HG02981 (cell line): ENCODE data around the gene MCF2L2.
A peak's percentile ranks its signal among the peaks of the same experiment; 100 is the strongest.

Experiments used
- ATAC-seq: cut with Tn5 transposase; IDR thresholded peaks from one replicate; pipeline ENCODE4 v1.9.1; 2021; ENCODE audit warnings: mild to moderate bottlenecking, moderate library complexity; ENCODE audit not compliant: unreplicated experiment

Gene MCF2L2

DNA sequence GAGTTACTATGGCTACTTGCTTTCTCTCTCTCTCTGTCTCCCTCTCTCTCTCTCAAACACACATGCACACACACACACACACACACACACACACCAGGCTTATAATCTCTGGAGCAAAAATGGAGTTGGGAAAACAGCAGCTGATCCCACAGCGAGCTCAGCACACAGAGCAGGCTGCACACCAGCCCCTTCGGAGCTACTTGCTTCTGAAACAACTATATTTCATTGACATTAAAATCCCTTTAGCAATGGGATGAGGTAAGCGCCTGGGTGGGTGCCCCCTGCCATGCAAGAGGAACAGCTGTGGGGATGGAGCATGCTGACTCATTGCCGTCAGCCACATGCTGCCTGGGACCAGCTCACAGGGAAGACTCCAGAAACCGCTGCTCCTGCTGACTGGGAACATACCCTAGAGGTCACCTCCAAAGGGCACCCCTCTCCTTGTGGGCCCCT is 129.7 kb downstream of the MCF2L2 start:
- ATAC-seq, result no peak

- no peak for ATAC-seq
Measured at GRCh38 chr3:183296944-183297343, 131.5 kb downstream of the MCF2L2 start.

GRCh38 chr3:183295211-183295610 is 133.2 kb downstream of the MCF2L2 start:
- ATAC-seq, result no peak

GRCh38 chr3:183293966-183294365 is 134.5 kb downstream of the MCF2L2 start:
- no peak for ATAC-seq

- ATAC-seq, result no peak
Measured at GRCh38 chr3:183291497-183292031, 136.9 kb downstream of the MCF2L2 start.

- no peak for ATAC-seq
Measured at GRCh38 chr3:183290216-183290615, 138.2 kb downstream of the MCF2L2 start.

- ATAC-seq, result no peak
Measured at GRCh38 chr3:183288117-183288516, 140.3 kb downstream of the MCF2L2 start.

DNA sequence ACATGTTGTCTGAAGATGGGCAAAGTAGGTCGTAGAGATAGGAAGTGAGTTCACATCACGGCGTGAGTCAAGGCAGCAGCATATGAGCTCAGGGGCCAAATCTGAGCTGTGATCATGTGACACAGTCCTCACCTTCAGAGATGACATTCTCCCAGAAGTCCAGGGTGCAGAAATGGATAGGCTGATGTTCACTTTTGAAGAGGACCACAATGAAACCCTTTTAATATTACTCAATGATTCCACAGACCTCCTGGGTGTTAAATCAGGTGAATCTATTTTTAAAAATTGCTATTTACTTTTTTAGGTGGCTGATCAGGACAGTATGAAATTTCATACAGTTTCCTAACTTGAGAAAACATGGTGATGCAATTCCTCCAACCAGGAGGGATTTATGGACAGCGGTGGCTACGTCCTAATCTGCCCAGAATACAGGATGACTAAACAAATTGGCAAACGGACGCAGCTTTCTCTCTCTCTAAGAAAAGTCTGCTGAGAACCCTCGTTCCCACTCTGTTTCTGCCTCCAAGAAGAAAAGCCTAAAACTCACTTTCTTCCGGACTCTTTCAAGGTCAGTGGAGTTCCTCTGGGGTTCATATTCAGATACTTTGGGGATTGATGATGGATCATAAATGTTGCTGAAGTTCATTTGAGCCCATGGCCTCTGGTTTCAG is 141.0 kb downstream of the MCF2L2 start:
- no peak for ATAC-seq

DNA sequence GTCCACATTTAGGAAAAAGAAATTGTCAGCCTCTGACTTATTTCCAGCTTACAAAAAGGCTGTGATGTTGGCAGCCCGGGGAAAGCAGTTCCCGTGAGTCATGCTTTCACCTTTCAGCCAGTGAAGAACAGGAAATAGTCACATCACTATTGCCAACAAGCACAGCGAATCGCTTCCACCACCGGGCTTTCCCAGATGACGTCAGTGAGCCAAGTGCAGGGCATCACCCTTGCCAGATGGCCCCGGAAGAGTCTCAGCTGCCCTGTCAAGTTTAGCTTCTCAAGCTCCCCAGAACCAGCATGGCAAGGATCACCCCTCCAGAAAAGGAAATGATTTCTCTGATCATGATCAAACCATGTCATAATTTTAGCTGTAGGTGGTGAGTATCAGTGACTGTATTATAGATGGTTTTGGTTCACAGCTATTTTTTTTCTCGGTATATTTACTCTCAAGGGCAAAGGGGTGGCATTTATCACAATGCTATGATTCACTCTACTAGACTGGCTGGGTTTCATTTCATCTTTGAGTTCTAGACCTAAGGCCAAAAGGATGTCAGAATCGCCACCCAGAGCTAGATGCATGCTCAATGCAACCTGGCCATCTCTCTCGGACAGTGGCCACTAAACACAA is 142.5 kb downstream of the MCF2L2 start:
- ATAC-seq, result peak; percentile 98

GRCh38 chr3:183285318-183285717 is 143.1 kb downstream of the MCF2L2 start:
- no peak for ATAC-seq

- ATAC-seq, result no peak
Measured at GRCh38 chr3:183284570-183284969, 143.8 kb downstream of the MCF2L2 start.

- no peak for ATAC-seq
Measured at GRCh38 chr3:183283886-183284285, 144.5 kb downstream of the MCF2L2 start.

GRCh38 chr3:183281126-183281797 is 147.2 kb downstream of the MCF2L2 start:
- no peak for ATAC-seq

DNA sequence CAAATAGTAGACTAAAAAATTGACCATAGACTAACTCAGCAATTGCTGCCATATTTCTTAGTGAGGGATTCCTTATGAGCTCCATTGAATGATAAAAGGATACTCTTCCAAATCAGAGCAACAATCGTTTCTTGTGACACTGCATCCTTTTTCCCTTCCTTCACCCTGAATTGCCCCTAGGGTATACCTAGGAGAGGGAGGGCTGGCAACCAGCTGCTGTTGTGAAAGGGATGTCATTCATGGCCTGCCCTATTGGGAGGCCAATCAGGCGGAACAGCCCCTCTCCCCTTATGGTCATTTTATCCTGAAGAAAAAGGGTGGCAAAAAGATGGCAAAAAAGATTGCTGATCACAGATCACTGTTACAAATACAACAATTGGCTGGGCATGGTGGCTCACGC is 149.0 kb downstream of the MCF2L2 start:
- ATAC-seq, result no peak

DNA sequence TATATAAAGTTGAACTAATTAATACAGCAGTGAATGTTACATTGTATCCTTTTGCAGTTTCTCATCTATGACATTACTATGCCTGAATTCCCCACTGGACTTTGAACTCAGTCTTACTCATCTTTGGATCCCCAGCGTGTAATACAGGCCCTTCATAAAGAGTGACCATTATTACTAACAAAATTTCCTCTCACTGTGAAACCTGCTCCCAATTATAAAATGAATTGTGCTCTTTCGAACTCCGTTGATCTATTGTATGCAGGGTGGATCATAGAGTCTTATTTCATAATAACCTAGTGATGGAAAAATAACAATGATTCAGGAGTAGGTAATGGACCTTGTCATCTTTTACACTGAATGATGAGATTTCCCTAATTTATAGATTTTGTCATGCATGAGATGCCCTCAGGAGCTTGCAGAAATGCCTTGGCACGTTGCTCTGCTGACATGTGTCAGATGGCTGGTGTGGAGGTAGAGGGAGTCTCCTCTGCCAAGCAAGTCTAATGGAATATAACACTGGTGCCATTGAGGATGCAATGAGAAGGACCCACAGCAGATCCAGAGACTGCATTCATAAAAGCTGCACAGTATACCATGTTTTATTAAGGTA is 149.8 kb downstream of the MCF2L2 start:
- ATAC-seq, result no peak

- no peak for ATAC-seq
Measured at GRCh38 chr3:183277260-183277659, 151.2 kb downstream of the MCF2L2 start.

- ATAC-seq, result no peak
Measured at GRCh38 chr3:183275937-183276336, 152.5 kb downstream of the MCF2L2 start.

- ATAC-seq, result no peak
Measured at GRCh38 chr3:183275418-183275817, 153.0 kb downstream of the MCF2L2 start.

GRCh38 chr3:183274609-183275008 is 153.8 kb downstream of the MCF2L2 start:
- no peak for ATAC-seq

GRCh38 chr3:183272791-183273190 is 155.6 kb downstream of the MCF2L2 start:
- no peak for ATAC-seq

GRCh38 chr3:183272142-183272541 is 156.3 kb downstream of the MCF2L2 start:
- ATAC-seq, result no peak
